ENCODE measurements around the gene KLHL34.

KLHL34 gene

GRCh38 chrX:21691512-21692018 is 33.4 kb upstream of the KLHL34 start:
- TF ChIP-seq CTCF (IDR thresholded peaks at IDR 0.05; ENCODE audit: borderline replicate concordance, insufficient read depth, low read depth, low read length): no peak
- H3K4me3 ChIP-seq (ENCODE audit: low read depth, low read length): no peak overlapping the region

GRCh38 chrX:21683941-21684340 is 25.8 kb upstream of the KLHL34 start:
- no peak for TF ChIP-seq CTCF (IDR thresholded peaks at IDR 0.05; ENCODE audit: borderline replicate concordance, insufficient read depth, low read depth, low read length)
- H3K4me3 ChIP-seq (ENCODE audit: low read depth, low read length): no peak overlapping the region

GRCh38 chrX:21678048-21678612 is 20.0 kb upstream of the KLHL34 start:
- no peak for TF ChIP-seq CTCF (IDR thresholded peaks at IDR 0.05; ENCODE audit: borderline replicate concordance, insufficient read depth, low read depth, low read length)
- H3K4me3 ChIP-seq (ENCODE audit: low read depth, low read length): no peak overlapping the region

DNA sequence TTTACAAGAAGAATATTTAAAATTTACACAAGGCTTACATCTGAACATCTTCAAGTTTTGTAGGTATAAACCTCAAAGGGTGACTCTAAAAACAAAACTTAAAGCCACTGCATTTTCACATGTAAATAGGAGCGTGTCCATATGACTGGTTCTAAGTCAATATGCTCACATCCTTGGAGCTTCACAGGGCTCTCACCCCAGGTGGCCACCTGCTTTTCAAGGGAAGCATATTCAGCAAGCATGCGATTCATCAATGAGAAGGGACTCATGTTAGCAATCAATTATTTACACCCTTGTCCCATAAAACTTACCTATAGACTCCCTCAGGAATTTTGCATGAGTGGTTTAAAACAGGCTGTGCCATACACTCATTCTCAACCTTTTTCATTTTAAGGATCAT is 17.8 kb upstream of the KLHL34 start:
- H3K4me3 ChIP-seq (ENCODE audit: low read depth, low read length): no peak overlapping the region
- TF ChIP-seq CTCF (IDR thresholded peaks at IDR 0.05; ENCODE audit: borderline replicate concordance, insufficient read depth, low read depth, low read length): no peak

- no peak for TF ChIP-seq CTCF (IDR thresholded peaks at IDR 0.05; ENCODE audit: borderline replicate concordance, insufficient read depth, low read depth, low read length)
These were observed 16.5 kb upstream of the KLHL34 start for GRCh38 chrX:21674430-21675186.

DNA sequence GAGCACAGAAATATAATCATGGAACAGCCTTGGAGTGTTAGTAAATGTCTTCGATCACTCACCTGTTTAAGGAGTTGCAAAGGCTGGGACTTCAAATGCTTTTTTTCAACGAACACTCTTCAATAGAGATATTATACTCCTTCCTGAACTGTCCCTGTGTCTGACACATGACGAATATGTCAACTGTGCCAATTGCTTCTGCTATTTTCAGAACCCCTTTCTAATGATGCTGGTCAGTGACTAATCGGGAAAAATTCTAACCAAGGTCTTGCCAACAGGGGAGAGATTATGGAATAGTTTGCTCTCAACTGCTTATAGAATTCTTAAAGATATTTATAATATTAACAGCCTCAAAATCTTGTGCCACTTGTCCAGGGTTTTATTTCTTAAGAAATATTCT is 8.5 kb upstream of the KLHL34 start:
- H3K4me3 ChIP-seq (ENCODE audit: low read depth, low read length): no peak overlapping the region
- TF ChIP-seq CTCF (IDR thresholded peaks at IDR 0.05; ENCODE audit: borderline replicate concordance, insufficient read depth, low read depth, low read length): no peak

More at GRCh38 chrX:21674430-21675186, 16.5 kb upstream of the KLHL34 start:
- no peak overlapping the region for H3K4me3 ChIP-seq (ENCODE audit: low read depth, low read length)

DNA sequence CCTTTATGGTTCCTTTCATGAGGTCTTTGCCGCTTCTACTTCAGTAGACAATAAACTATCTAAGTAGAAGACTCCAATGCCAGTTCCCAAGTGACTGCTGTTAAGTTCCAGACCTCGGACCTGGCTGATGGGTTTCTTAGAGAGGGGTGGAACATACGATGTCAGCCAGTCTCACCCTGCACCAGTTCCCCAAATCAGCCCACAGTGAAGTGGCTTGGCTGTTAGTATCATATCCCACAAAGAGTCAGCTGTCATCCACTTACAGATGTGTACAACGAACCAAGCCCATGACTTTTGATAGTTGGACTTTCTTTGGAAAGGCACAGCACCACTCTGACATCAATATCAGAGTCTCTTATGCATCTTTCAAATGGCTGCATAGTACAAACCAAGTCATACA is 8.1 kb upstream of the KLHL34 start:
- no peak for TF ChIP-seq CTCF (IDR thresholded peaks at IDR 0.05; ENCODE audit: borderline replicate concordance, insufficient read depth, low read depth, low read length)
- H3K4me3 ChIP-seq (ENCODE audit: low read depth, low read length): no peak overlapping the region

Data from GM12875 (cell line).